WI38 (cell line): ENCODE results near the gene SLC7A14.

Experiments used
- H3K4me3 ChIP-seq: 2 replicates; pipeline ENCODE4 v1.5.1; 2011; ENCODE audit warnings: low read depth, mild to moderate bottlenecking, control low read depth, low read length
- TF ChIP-seq, protein P1 (sequence below): IDR thresholded peaks from 2 replicates; pipeline ENCODE4 v1.5.1; 2012; ENCODE audit warnings: low read depth, mild to moderate bottlenecking, control low read depth, low read length

Gene SLC7A14

DNA sequence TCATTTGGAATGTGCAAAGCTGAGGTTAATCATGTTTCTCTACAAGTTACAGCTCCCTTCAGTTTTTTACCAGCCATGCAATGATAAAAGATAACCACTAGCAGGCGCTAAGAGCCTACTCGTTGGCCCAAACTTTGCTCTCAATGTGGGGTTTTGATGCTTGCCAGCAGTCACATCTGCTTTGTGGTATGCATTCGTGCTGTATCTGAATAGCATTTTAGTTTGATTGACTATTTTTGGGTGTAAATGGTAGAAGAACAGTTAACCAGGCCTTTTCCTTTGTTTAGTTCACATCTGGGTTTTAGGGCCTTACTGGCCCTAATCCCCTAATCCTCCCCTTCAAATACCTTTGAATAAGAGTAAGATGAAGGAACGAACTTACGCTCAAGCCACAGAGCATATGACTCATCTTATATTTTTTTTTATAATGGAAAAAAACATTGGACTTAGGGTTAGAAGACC, 171.6 kb downstream of the SLC7A14 start:
- no peak overlapping the region for H3K4me3 ChIP-seq
- TF ChIP-seq, protein P1, sequence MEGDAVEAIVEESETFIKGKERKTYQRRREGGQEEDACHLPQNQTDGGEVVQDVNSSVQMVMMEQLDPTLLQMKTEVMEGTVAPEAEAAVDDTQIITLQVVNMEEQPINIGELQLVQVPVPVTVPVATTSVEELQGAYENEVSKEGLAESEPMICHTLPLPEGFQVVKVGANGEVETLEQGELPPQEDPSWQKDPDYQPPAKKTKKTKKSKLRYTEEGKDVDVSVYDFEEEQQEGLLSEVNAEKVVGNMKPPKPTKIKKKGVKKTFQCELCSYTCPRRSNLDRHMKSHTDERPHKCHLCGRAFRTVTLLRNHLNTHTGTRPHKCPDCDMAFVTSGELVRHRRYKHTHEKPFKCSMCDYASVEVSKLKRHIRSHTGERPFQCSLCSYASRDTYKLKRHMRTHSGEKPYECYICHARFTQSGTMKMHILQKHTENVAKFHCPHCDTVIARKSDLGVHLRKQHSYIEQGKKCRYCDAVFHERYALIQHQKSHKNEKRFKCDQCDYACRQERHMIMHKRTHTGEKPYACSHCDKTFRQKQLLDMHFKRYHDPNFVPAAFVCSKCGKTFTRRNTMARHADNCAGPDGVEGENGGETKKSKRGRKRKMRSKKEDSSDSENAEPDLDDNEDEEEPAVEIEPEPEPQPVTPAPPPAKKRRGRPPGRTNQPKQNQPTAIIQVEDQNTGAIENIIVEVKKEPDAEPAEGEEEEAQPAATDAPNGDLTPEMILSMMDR: peak; percentile 99

- TF ChIP-seq, protein P1: no peak
These were observed 172.6 kb downstream of the SLC7A14 start for GRCh38 chr3:170413291-170413690.

GRCh38 chr3:170410428-170411029, 175.3 kb downstream of the SLC7A14 start:
- no peak overlapping the region for H3K4me3 ChIP-seq
- TF ChIP-seq, protein P1: peak; percentile 23; the same call in 1 of the 2 replicates

More at GRCh38 chr3:170413291-170413690, 172.6 kb downstream of the SLC7A14 start:
- H3K4me3 ChIP-seq: no peak overlapping the region
